ENCODE measurements around the gene GABBR2.

DNA sequence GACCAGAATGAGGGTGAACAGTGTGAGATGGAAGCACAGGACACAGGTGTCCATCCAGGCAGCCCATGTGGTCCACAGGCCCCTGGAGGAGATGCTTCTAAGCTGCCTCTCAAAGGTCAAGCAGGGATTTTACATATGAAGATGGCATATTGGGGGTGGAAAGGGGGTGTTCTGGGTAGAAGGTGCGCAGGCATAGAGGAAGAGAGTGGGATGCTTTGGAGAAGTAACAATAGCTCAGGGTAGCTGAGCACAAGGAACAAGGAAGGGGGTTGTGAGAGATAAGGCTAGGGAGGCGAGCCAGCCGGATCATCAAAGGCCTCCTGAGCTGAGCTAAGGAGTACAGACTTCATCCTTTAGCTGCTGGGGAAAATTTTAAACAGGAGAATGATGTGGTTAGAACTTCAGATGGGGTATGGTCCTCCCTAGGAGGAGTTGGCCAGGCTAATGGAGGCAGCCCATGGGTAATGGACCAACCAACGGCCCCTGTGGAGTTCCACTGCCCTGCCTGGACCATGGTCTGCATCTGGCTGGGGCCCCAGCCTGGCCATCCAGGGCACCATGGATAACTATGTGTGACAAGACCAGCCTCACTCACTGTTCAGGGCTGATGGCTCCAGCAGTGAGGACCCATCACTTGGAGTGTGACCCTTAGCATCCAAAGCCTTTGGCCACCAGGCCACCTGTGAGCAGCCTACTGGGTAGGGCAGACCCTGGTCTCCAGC, 366.5 kb downstream of the GABBR2 start:
- TF ChIP-seq, protein P1, sequence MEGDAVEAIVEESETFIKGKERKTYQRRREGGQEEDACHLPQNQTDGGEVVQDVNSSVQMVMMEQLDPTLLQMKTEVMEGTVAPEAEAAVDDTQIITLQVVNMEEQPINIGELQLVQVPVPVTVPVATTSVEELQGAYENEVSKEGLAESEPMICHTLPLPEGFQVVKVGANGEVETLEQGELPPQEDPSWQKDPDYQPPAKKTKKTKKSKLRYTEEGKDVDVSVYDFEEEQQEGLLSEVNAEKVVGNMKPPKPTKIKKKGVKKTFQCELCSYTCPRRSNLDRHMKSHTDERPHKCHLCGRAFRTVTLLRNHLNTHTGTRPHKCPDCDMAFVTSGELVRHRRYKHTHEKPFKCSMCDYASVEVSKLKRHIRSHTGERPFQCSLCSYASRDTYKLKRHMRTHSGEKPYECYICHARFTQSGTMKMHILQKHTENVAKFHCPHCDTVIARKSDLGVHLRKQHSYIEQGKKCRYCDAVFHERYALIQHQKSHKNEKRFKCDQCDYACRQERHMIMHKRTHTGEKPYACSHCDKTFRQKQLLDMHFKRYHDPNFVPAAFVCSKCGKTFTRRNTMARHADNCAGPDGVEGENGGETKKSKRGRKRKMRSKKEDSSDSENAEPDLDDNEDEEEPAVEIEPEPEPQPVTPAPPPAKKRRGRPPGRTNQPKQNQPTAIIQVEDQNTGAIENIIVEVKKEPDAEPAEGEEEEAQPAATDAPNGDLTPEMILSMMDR (conservative IDR thresholded peaks at IDR 0.05 in 1 of 2, IDR thresholded peaks at IDR 0.05 in 1 of 2; ENCODE audit: extremely low read depth in 1 of 2, insufficient read depth in 1 of 2, low read depth in 1 of 2, low read length in 2 of 2) = no peak
- TF ChIP-seq EZH2 (IDR thresholded peaks at IDR 0.05; ENCODE audit: borderline replicate concordance, low read length) = no peak

Data from mammary epithelial cell (primary cell).